Upper lobe of left lung (tissue), 6 donors: Measurements from ENCODE around the gene TJP3. TPM values are rescaled to one million over a fixed set of nuclear protein-coding genes. Genes with fewer than 3 reads are reported as not detected.

Experiments used
- ATAC-seq, 2 donors: fragments of 200-7000 bp; cut with Tn5 transposase; one replicate each; pipeline ENCODE4 v1.9.1; 2022; ENCODE audit warnings: mild to moderate bottlenecking in 2 of 2, moderate library complexity in 2 of 2; ENCODE audit not compliant: low FRiP score in 2 of 2
- DNase-seq, 2 donors: peaks; one replicate each; pipeline ENCODE4 v3.0.0-alpha.2; 2019 to 2020
- H3K27ac ChIP-seq, 4 donors: fragments of 200-600 bp; sonication (generic); one replicate each; pipeline ENCODE4 v1.5.1; 2016 to 2019
- H3K27me3 ChIP-seq, 4 donors: fragments of 200-600 bp; sonication (generic); one replicate each; pipeline ENCODE4 v1.5.1; 2017 to 2019
- H3K36me3 ChIP-seq, 4 donors: fragments of 200-600 bp; sonication (generic); one replicate each; pipeline ENCODE4 v1.5.1; 2016 to 2019
- H3K4me1 ChIP-seq, 4 donors: fragments of 200-600 bp; sonication (generic); one replicate each; pipeline ENCODE4 v1.5.1; 2018 to 2019
- H3K4me3 ChIP-seq, 4 donors: fragments of 200-600 bp; sonication (generic); one replicate each; pipeline ENCODE4 v1.5.1; 2017 to 2019; ENCODE audit warnings: mild to moderate bottlenecking in 2 of 4, moderate library complexity in 1 of 4
- H3K9me3 ChIP-seq, 4 donors: fragments of 200-600 bp; sonication (generic); one replicate each; pipeline ENCODE4 v1.5.1; 2018 to 2019
- CTCF ChIP-seq, 6 experiments: fragments of 450-650 bp in 4 of 6; fragments of 200-600 bp in 2 of 6; sonication (generic) in 2 of 6; IDR thresholded peaks; one replicate each; pipeline ENCODE4 v1.5.1; 2016 to 2019; ENCODE audit warnings: antibody characterized with exemption in 6 of 6
- EP300 ChIP-seq, 4 donors: sonication (generic); formaldehyde crosslinking; IDR thresholded peaks; one replicate each; pipeline ENCODE4 v1.5.1; 2017; ENCODE audit warnings: antibody characterized with exemption in 4 of 4, control low read depth in 2 of 4
- POLR2A ChIP-seq, 4 donors: fragments of 450-650 bp; IDR thresholded peaks; one replicate each; pipeline ENCODE4 v1.5.1; 2016 to 2017; ENCODE audit warnings: antibody characterized with exemption in 4 of 4, mild to moderate bottlenecking in 2 of 4
- POLR2AphosphoS5 ChIP-seq, 2 donors: sonication (generic); formaldehyde crosslinking; IDR thresholded peaks; one replicate each; pipeline ENCODE4 v1.5.1; 2017; ENCODE audit warnings: antibody characterized with exemption in 2 of 2
- WGBS, 2 donors: methylation state at CpG; one replicate each; pipeline ENCODE4 v1.1.5; 2017 to 2018; 5-methylcytosine and 5-hydroxymethylcytosine counted together
- total RNA-seq, 6 donors: library from RNA; depleted of rRNA in 4 of 6; stranded (reverse); fragments of >200 nt in 4 of 6; gene quantifications; one replicate each; pipeline versions ENCODE4 v1.1.0 to v1.2.1, GENCODE V29; 2016 to 2021
- donor health status: DM: no; HTN: no; CAD: no; lungs with moderate emphysema.
- donor health status: DM: no; HTN: yes; CAD: no; lungs with severe emphysema.

Gene TJP3
- total RNA-seq, 6 donors from 2014 or later: 27.2 to 94.3 (median 55.5) TPM

GRCh38 chr19:3660493-3661219 is 47.5 kb upstream of the TJP3 start:
- H3K9me3 ChIP-seq: no peaks in the 10 kb centered on the region
- peaks cover 6 to 92% (median 76%) of the 10 kb centered on the region in 4 donors for H3K36me3 ChIP-seq
- ATAC-seq (no peak), DNase-seq (no peak)
- no peak overlapping the region for H3K27ac ChIP-seq
- no peak for TF ChIP-seq EP300 (IDR thresholded peaks at IDR 0.05)
- no peak for TF ChIP-seq POLR2AphosphoS5 (IDR thresholded peaks at IDR 0.05)
- TF ChIP-seq POLR2A (IDR thresholded peaks at IDR 0.05): no peak
- TF ChIP-seq CTCF (IDR thresholded peaks at IDR 0.05): no peak
- WGBS, 2 donors: 75 to 89% methylated on average over 11 to 21 of the region's 23 CpGs
- no peak overlapping the region for H3K4me3 ChIP-seq
- H3K27me3 ChIP-seq: no peaks in the 10 kb centered on the region
- H3K4me1 ChIP-seq: peaks cover 0 to 3% (median under 1%) of the 10 kb centered on the region in 4 donors

GRCh38 chr19:3661284-3662238 is 46.6 kb upstream of the TJP3 start:
- H3K4me3 ChIP-seq: no peak overlapping the region
- ATAC-seq (no peak), DNase-seq (peak in 1 of 2 donors; percentile 68)
- no peak overlapping the region for H3K27ac ChIP-seq
- peaks cover 0 to 85% (median 67%) of the 10 kb centered on the region in 4 donors for H3K36me3 ChIP-seq
- TF ChIP-seq POLR2AphosphoS5 (IDR thresholded peaks at IDR 0.05): no peak
- TF ChIP-seq EP300 (IDR thresholded peaks at IDR 0.05): no peak
- H3K27me3 ChIP-seq: no peaks in the 10 kb centered on the region
- 95 to 96% methylated on average over 8 to 32 of the region's 34 CpGs for WGBS, 2 donors
- no peaks in the 10 kb centered on the region for H3K9me3 ChIP-seq
- H3K4me1 ChIP-seq: peaks cover 3 to 8% (median 6%) of the 10 kb centered on the region in 4 donors

GRCh38 chr19:3663838-3664237 is 44.3 kb upstream of the TJP3 start:
- no peaks in the 10 kb centered on the region for H3K27me3 ChIP-seq
- H3K27ac ChIP-seq: no peak overlapping the region
- ATAC-seq (no peak), DNase-seq (no peak)
- H3K4me3 ChIP-seq: no peak overlapping the region
- TF ChIP-seq CTCF (IDR thresholded peaks at IDR 0.05): no peak
- no peak for TF ChIP-seq EP300 (IDR thresholded peaks at IDR 0.05)
- TF ChIP-seq POLR2AphosphoS5 (IDR thresholded peaks at IDR 0.05): no peak
- no peak for TF ChIP-seq POLR2A (IDR thresholded peaks at IDR 0.05)
- WGBS, 2 donors: 96% methylated on average over 18 of the region's 18 CpGs
- peaks cover 3 to 15% (median 7%) of the 10 kb centered on the region in 4 donors for H3K4me1 ChIP-seq
- H3K36me3 ChIP-seq: peaks cover 0 to 73% (median 46%) of the 10 kb centered on the region in 4 donors
- H3K9me3 ChIP-seq: no peaks in the 10 kb centered on the region

GRCh38 chr19:3664879-3665642 is 43.1 kb upstream of the TJP3 start:
- H3K27me3 ChIP-seq: no peaks in the 10 kb centered on the region
- DNase-seq (peak in 1 of 2 donors; percentile 67), ATAC-seq (no peak)
- WGBS, 2 donors: 83 to 85% methylated on average over 1 to 15 of the region's 19 CpGs
- H3K4me3 ChIP-seq: no peak overlapping the region
- TF ChIP-seq POLR2A (IDR thresholded peaks at IDR 0.05): no peak
- no peak for TF ChIP-seq CTCF (IDR thresholded peaks at IDR 0.05)
- TF ChIP-seq POLR2AphosphoS5 (IDR thresholded peaks at IDR 0.05): no peak
- no peak for TF ChIP-seq EP300 (IDR thresholded peaks at IDR 0.05)
- no peaks in the 10 kb centered on the region for H3K9me3 ChIP-seq
- H3K36me3 ChIP-seq: peaks cover 0 to 62% (median 35%) of the 10 kb centered on the region in 4 donors
- peaks cover 9 to 27% (median 13%) of the 10 kb centered on the region in 4 donors for H3K4me1 ChIP-seq
- no peak overlapping the region for H3K27ac ChIP-seq
